Endothelial cell of umbilical vein (primary cell): ENCODE data around the gene ERGIC1. TPM values are rescaled to one million over a fixed set of nuclear protein-coding genes. Genes with fewer than 3 reads are reported as not detected.
A peak's percentile ranks its signal among the peaks of the same experiment; 100 is the strongest.

Experiments used
- BruUV-seq: library from RNA; stranded (reverse); fragments of 400-500 nt; replicated peaks from 2 replicates; lab custom pipeline; 2021; lab: Mats Ljungman, UMichigan
- CTCF ChIA-PET: fragments of 300-600, 350-600 bp; sonication (Branson Sonifier 250); formaldehyde crosslinking; loops from one replicate; lab custom pipeline; 2021; ENCODE audit warnings: antibody characterized with exemption, inconsistent platforms; lab: Charles Lee
- POLR2A ChIA-PET: fragments of 300-600, 350-600 bp; sonication (Branson Sonifier 250); formaldehyde crosslinking; loops from one replicate; lab custom pipeline; 2021; ENCODE audit warnings: antibody characterized with exemption, inconsistent platforms; lab: Charles Lee
- DNase-seq: peaks from one replicate; pipeline ENCODE4 v3.0.0-alpha.2; 2011; ENCODE audit warnings: low read depth, low spot score
- FAIRE-seq: peaks from 2 replicates; lab custom pipeline; 2011; peaks lifted over from hg19 to GRCh38; lab: Jason Lieb, UNC
- H2AFZ ChIP-seq: 2 replicates; pipeline ENCODE4 v1.6.0; 2012; ENCODE audit warnings: low read depth, low read length, control low read depth, inconsistent platforms
- H3K27ac ChIP-seq: 2 replicates; pipeline ENCODE4 v1.5.1; 2011; ENCODE audit warnings: low read depth, mild to moderate bottlenecking, control low read depth, low read length, moderate library complexity; ENCODE audit not compliant: insufficient read depth
- H3K27me3 ChIP-seq, 2 experiments: 2 replicates each; pipeline versions ENCODE4 v1.6.0 to v1.6.1; 2011; ENCODE audit warnings: low read length in 2 of 2, mixed read lengths in 1 of 2; ENCODE audit not compliant: control insufficient read depth in 2 of 2, insufficient read depth in 2 of 2
- H3K36me3 ChIP-seq, 2 experiments: 2 replicates in 1 of 2; 3 replicates in 1 of 2; pipeline ENCODE4 v1.5.1; 2011; ENCODE audit warnings: low read length in 2 of 2, mild to moderate bottlenecking in 1 of 2, moderate library complexity in 1 of 2; ENCODE audit not compliant: control insufficient read depth in 2 of 2, insufficient read depth in 2 of 2; ENCODE audit errors: extremely low read depth in 1 of 2
- H3K4me1 ChIP-seq: 3 replicates; pipeline ENCODE4 v1.5.1; 2011; ENCODE audit warnings: mild to moderate bottlenecking, low read length; ENCODE audit not compliant: control insufficient read depth, insufficient read depth; ENCODE audit errors: extremely low read depth
- H3K4me2 ChIP-seq: 2 replicates; pipeline ENCODE4 v1.6.1; 2011; ENCODE audit warnings: low read length, control low read depth, mixed read lengths; ENCODE audit not compliant: insufficient read depth
- H3K4me3 ChIP-seq, 3 experiments: fragments of 200-600 bp in 1 of 3; sonication (generic), shearing (Covaris generic) in 1 of 3; replicated peaks in 1 of 3; 2 replicates each; pipeline ENCODE4 v1.5.1; 2011 to 2016; ENCODE audit warnings: control low read depth in 3 of 3, low read length in 3 of 3, mild to moderate bottlenecking in 2 of 3, inconsistent platforms in 1 of 3, low read depth in 1 of 3, moderate library complexity in 1 of 3; ENCODE audit not compliant: insufficient read depth in 1 of 3
- H3K79me2 ChIP-seq: 2 replicates; pipeline ENCODE4 v1.6.0; 2012; ENCODE audit warnings: low read length, inconsistent platforms; ENCODE audit not compliant: control insufficient read depth, insufficient read depth
- H3K9ac ChIP-seq: replicated peaks from 2 replicates; pipeline ENCODE3; 2011; ENCODE audit warnings: low read length, control low read depth; ENCODE audit not compliant: insufficient read depth; ENCODE audit errors: extremely low read depth
- H3K9me1 ChIP-seq: replicated peaks from 3 replicates; pipeline ENCODE4 v1.6.0; 2011; ENCODE audit warnings: mild to moderate bottlenecking, low read length; ENCODE audit not compliant: control insufficient read depth, insufficient read depth; ENCODE audit errors: extremely low read depth
- H3K9me3 ChIP-seq: replicated peaks from 2 replicates; pipeline ENCODE4 v1.5.1; 2012; ENCODE audit warnings: low read length, inconsistent platforms; ENCODE audit not compliant: control insufficient read depth, insufficient read depth
- H4K20me1 ChIP-seq: replicated peaks from 2 replicates; pipeline ENCODE3; 2011; ENCODE audit warnings: mild to moderate bottlenecking, low read length; ENCODE audit not compliant: control insufficient read depth, insufficient read depth; ENCODE audit errors: extremely low read depth
- CTCF ChIP-seq, 2 donors: IDR thresholded peaks; 1 replicate in 1 of 2; 2 replicates in 1 of 2; pipeline ENCODE4 v1.5.1; 2011; ENCODE audit warnings: low read length in 2 of 2, mild to moderate bottlenecking in 2 of 2, moderate library complexity in 2 of 2, control low read depth in 1 of 2, inconsistent platforms in 1 of 2, low read depth in 1 of 2; ENCODE audit not compliant: insufficient read depth in 1 of 2; ENCODE audit errors: extremely low read depth in 1 of 2
- EZH2 ChIP-seq: IDR thresholded peaks from 2 replicates; pipeline ENCODE4 v1.6.1; 2012; ENCODE audit warnings: borderline replicate concordance, low read depth, mild to moderate bottlenecking, moderate library complexity, low read length, inconsistent platforms; ENCODE audit not compliant: severe bottlenecking
- FOS ChIP-seq: IDR thresholded peaks from 2 replicates; pipeline ENCODE4 v1.6.1; 2011; ENCODE audit warnings: mild to moderate bottlenecking, low read length, moderate library complexity, borderline replicate concordance; ENCODE audit not compliant: insufficient read depth
- GATA2 ChIP-seq: IDR thresholded peaks from 2 replicates; pipeline ENCODE4 v1.7.0; 2011; ENCODE audit warnings: low read depth, mild to moderate bottlenecking, moderate library complexity, mixed read lengths, low read length; ENCODE audit not compliant: insufficient read length, insufficient read depth
- JUN ChIP-seq: IDR thresholded peaks from 2 replicates; pipeline ENCODE4 v1.6.1; 2011; ENCODE audit warnings: borderline replicate concordance, low read depth; ENCODE audit not compliant: insufficient read length, insufficient read depth
- MAX ChIP-seq: IDR thresholded peaks from 2 replicates; pipeline ENCODE4 v1.6.1; 2011; ENCODE audit not compliant: insufficient read depth, insufficient read length
- MYC ChIP-seq: IDR thresholded peaks from one replicate; pipeline ENCODE4 v1.6.1; 2011; ENCODE audit warnings: mild to moderate bottlenecking, low read depth, low read length
- POLR2A ChIP-seq: IDR thresholded peaks from 2 replicates; pipeline ENCODE4 v1.6.1; 2012; ENCODE audit warnings: low read depth, mild to moderate bottlenecking, control low read depth, low read length
- POLR2AphosphoS5 ChIP-seq: IDR thresholded peaks from 2 replicates; pipeline ENCODE4 v1.6.1; 2012; ENCODE audit warnings: low read depth, mild to moderate bottlenecking, control low read depth, low read length, moderate library complexity; ENCODE audit not compliant: insufficient read depth
- dilution Hi-C: fragments of 300-500 bp; cut with MboI; formaldehyde crosslinking; loops from one replicate; pipeline ENCODE4 v1.15.0; 2019; ENCODE audit warnings: low sequenced_read_pairs; ENCODE audit not compliant: extremely low pct_ligation_motif_present
- intact Hi-C: fragments of 100-400 bp; cut with micrococcal nuclease; formaldehyde crosslinking; loops from one replicate; pipeline ENCODE4 v1.10.0; 2022
- polyA plus RNA-seq, 4 experiments: library from polyadenylated mRNA; depleted of rRNA in 3 of 4; stranded (reverse) in 3 of 4; unstranded in 1 of 4; fragments of >200 nt; gene quantifications; 2 replicates each; pipeline versions ENCODE4 v1.2.1 to v1.2.3, GENCODE V29; 2011 to 2012; ENCODE audit warnings: missing spikeins in 1 of 4
- total RNA-seq: library from RNA; stranded (reverse); gene quantifications from 2 replicates; pipeline ENCODE4 v1.2.3, GENCODE V29; 2021

Gene ERGIC1
- total and polyA plus RNA-seq, 2 donors (not counting 3 experiments of a cell fraction or from before 2014, with no cell fraction given) = 105 to 109 TPM

- Histone ChIP-seq H3K4me1 (peaks cover 57% of the 10 kb centered on the region), H3K27me3 (no peaks in the 10 kb centered on the region), H3K4me2 (no peak overlapping the region), H3K36me3 (no peaks in the 10 kb centered on the region), H3K9me3 (no peaks in the 10 kb centered on the region), H4K20me1 (no peaks in the 10 kb centered on the region), H2AFZ (no peak overlapping the region), H3K27ac (peak overlapping the region; percentile 50), H3K9ac (peak overlapping the region; percentile 0), H3K4me3 (no peak overlapping the region), H3K9me1 (no peaks in the 10 kb centered on the region), H3K79me2 (peaks cover 53% of the 10 kb centered on the region)
- ChIA-PET CTCF (interaction anchor here (1.3 to 2.0 kb wide), 2 partner anchors 14 to 58 kb away, joined by 3 to 7 read pairs; no protein-coding TSS in a partner anchor), POLR2A (interaction anchor here (1.7 kb wide), 1 partner anchor 85 kb away, joined by 7 read pairs; the partner anchor contains the start of gene DUSP1)
- FAIRE-seq (no peak), DNase-seq (no peak)
- dilution Hi-C loops = no loop called here
- intact Hi-C loops = loop anchor here (1.0 kb wide), 1 partner anchor 140 kb away; no protein-coding TSS in a partner anchor
- TF ChIP-seq GATA2 = no peak
- no peak for TF ChIP-seq EZH2
- TF ChIP-seq JUN = no peak
- TF ChIP-seq FOS = no peak
- no peak for TF ChIP-seq CTCF (IDR thresholded peaks at IDR 0.05; ENCODE audit: extremely low read depth in 1 of 2, insufficient read depth in 1 of 2, low read depth in 1 of 2, low read length in 2 of 2)
- no peak for TF ChIP-seq POLR2AphosphoS5
- TF ChIP-seq MYC = no peak
- no peak for TF ChIP-seq MAX
- no peak for TF ChIP-seq POLR2A
- no TSS peak for BruUV-seq
These were observed 22.3 kb downstream of the ERGIC1 start for GRCh38 chr5:172856336-172856735.
